Fibroblast of pulmonary artery (primary cell): ENCODE data around the gene PCSK2.
A peak's percentile ranks its signal among the peaks of the same experiment; 100 is the strongest.

ENCODE experiments used
- DNase-seq: peaks from one replicate; pipeline ENCODE4 v3.0.0-alpha.2; 2010; ENCODE audit warnings: low read depth
- H3K4me3 ChIP-seq: replicated peaks from 2 replicates; pipeline ENCODE4 v1.5.1; 2011; ENCODE audit warnings: low read depth, mild to moderate bottlenecking, control low read depth, low read length, moderate library complexity
- TF ChIP-seq, protein P1 (sequence below): IDR thresholded peaks from 2 replicates; pipeline ENCODE4 v1.5.1; 2011; ENCODE audit warnings: mild to moderate bottlenecking, control low read depth, low read length, inconsistent platforms; ENCODE audit errors: missing control alignments

Gene PCSK2

DNA sequence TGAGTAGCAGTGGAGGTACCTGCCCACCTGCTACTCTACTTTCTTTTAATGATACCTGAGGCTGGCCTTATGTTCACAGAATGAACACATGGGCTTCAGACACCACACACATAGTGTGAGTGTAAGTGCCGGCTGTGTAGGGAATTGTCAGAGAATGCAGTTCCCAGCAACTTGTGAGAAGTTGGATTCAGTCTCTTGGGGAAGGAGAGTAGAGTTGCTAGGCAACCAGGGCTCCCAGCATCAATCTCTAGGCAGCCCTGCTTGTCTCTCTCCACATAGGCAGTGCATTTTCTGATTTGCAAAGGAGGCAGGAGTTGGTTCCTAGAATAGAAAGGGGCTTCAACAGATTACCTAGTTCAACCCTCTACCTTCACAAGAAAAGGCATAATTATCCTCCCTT lies 230.2 kb downstream of the PCSK2 start:
- DNase-seq = no peak
- no peak overlapping the region for H3K4me3 ChIP-seq
- TF ChIP-seq, protein P1, sequence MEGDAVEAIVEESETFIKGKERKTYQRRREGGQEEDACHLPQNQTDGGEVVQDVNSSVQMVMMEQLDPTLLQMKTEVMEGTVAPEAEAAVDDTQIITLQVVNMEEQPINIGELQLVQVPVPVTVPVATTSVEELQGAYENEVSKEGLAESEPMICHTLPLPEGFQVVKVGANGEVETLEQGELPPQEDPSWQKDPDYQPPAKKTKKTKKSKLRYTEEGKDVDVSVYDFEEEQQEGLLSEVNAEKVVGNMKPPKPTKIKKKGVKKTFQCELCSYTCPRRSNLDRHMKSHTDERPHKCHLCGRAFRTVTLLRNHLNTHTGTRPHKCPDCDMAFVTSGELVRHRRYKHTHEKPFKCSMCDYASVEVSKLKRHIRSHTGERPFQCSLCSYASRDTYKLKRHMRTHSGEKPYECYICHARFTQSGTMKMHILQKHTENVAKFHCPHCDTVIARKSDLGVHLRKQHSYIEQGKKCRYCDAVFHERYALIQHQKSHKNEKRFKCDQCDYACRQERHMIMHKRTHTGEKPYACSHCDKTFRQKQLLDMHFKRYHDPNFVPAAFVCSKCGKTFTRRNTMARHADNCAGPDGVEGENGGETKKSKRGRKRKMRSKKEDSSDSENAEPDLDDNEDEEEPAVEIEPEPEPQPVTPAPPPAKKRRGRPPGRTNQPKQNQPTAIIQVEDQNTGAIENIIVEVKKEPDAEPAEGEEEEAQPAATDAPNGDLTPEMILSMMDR = no peak

DNA sequence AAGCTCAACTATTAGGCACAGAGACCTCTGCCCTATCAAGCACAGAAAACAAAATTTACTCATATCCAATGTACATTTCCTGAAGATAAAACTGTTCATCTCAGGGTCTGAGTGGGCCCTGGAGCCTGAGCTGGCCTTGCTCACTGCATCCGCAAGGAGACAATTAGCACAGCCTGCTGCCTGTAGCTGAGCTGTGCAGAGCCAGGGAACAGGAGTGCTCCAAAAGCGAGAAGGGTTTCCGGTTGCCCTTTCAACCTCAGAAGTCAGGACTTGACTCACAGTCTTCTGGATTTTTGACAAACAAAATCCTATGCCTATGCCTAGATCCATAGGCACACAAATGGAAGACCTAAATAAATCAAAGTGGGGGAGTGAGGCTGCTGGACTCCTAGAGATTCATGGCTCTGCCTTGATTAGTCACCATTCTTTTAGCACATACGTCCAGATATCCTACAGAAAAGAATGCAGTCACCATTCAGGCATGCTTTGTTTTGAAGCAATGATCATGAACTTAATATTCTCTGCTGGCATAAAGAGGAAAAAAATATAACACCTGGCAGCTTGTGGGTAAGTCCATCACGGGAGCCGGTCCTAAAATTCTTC lies 230.8 kb downstream of the PCSK2 start:
- peak; percentile 27 for DNase-seq
- no peak overlapping the region for H3K4me3 ChIP-seq
- TF ChIP-seq, protein P1 = no peak

DNA sequence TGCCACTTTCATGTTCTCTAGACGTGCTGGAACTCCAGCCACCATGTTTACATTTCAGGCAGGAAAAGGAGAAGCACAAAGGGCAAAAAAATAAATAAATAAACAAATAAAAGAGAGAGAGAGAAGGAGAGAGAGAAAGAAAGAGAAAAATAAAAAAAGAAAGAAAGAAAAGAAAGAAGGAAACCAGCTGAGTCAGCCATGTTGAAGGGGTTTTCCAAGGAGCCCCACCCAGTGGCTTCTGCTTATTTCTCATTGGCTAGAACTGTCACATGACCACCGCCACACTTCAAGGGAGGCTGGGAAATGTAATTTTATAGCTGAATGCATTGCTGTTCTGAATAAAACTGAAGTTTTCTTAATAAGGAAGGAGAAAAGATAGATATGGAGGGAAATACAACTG lies 233.3 kb downstream of the PCSK2 start:
- no peak for DNase-seq
- TF ChIP-seq, protein P1 = no peak
- no peak overlapping the region for H3K4me3 ChIP-seq

DNA sequence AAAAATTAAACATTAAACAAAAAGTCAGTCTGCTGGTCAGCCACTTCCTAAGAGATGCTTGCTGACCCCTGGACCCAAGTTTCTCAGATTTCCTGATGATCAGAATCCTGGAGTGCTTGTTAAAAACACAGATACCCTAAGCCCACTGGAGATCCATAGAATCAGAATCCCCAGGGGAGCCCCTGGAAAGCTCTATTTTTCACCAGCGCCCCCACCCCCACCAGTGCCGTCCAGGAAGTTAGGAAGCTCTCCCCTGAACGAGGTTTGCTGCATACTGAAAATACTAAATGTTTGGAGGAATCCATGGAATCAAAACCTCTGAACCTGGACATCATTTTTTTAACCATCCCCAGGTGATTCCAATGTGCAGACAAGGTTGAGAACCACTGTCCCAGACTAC lies 235.1 kb downstream of the PCSK2 start:
- DNase-seq = no peak
- TF ChIP-seq, protein P1 = no peak
- no peak overlapping the region for H3K4me3 ChIP-seq

DNA sequence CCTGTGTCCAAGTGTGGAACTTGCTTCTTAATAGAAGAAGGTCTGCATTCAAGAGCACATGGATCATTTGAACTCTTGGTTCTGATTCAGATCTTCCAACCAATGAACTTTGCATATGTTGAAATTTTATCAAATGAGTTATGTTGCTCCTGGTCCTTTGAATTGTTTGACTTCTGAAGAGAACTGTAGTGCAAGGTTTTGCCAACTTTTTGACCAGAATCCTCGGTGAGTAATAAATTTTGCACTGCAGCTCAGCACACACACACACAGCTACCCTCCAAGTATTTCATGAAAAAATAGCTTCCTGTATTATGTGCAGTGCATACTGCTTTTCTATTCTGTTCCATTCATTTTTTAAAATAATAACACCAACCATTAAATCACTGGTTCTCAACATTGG lies 236.9 kb downstream of the PCSK2 start:
- TF ChIP-seq, protein P1 = no peak
- DNase-seq = no peak
- no peak overlapping the region for H3K4me3 ChIP-seq

DNA sequence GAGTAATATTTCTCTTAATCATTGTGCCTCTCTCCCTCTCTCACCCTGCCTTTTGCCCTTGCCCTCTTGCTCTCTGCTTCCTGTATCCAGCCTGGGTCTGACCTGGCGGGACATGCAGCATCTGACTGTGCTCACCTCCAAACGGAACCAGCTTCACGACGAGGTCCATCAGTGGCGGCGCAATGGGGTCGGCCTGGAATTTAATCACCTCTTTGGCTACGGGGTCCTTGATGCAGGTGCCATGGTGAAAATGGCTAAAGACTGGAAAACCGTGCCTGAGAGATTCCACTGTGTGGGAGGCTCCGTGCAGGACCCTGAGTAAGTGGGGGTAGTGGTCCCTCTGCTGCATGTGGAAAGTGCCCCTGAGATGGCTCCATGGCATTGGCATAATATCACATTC lies 238.4 kb downstream of the PCSK2 start:
- TF ChIP-seq, protein P1 = no peak
- no peak for DNase-seq
- H3K4me3 ChIP-seq = no peak overlapping the region

DNA sequence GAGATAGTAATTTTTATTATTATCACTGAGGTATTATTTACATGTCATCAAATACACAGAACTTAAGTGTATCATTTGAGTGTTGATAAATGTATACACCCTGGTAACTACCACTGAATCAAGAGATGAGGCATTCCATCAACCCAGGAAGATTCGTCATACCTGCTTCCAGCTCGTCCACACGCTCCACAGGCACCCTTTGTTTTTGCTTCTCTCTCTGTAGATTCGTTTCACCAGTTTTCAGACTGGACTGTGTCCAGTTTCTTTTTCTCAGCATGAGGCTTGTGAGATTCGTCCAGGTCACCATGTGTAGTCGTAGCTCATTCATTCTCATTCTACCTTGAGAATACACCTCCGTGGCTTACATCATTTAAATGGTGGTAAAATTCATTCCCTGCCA lies 239.8 kb downstream of the PCSK2 start:
- no peak overlapping the region for H3K4me3 ChIP-seq
- no peak for DNase-seq
- TF ChIP-seq, protein P1 = no peak
